GM18909 (cell line): ENCODE measurements around the gene SLC16A14.
A peak's percentile ranks its signal among the peaks of the same experiment; 100 is the strongest.
"Not testable (repeated sequence)": the region's sequence is repeated elsewhere in the genome, so short reads cannot be mapped to it uniquely, and the experiment has no call there.

Experiments
- ATAC-seq: cut with Tn5 transposase; IDR thresholded peaks from one replicate; pipeline ENCODE4 v1.9.1; 2021; ENCODE audit warnings: mild to moderate bottlenecking; ENCODE audit not compliant: unreplicated experiment, poor library complexity

Gene SLC16A14, protein sequence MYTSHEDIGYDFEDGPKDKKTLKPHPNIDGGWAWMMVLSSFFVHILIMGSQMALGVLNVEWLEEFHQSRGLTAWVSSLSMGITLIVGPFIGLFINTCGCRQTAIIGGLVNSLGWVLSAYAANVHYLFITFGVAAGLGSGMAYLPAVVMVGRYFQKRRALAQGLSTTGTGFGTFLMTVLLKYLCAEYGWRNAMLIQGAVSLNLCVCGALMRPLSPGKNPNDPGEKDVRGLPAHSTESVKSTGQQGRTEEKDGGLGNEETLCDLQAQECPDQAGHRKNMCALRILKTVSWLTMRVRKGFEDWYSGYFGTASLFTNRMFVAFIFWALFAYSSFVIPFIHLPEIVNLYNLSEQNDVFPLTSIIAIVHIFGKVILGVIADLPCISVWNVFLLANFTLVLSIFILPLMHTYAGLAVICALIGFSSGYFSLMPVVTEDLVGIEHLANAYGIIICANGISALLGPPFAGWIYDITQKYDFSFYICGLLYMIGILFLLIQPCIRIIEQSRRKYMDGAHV

GRCh38 chr2:230068651-230069055, at the start of gene SLC16A14:
TSS of gene SLC16A14 (minus strand) at chr2:230068924. CDS start at chr2:230059352, 9,572 bp downstream.
- peak; percentile 37 for ATAC-seq

DNA sequence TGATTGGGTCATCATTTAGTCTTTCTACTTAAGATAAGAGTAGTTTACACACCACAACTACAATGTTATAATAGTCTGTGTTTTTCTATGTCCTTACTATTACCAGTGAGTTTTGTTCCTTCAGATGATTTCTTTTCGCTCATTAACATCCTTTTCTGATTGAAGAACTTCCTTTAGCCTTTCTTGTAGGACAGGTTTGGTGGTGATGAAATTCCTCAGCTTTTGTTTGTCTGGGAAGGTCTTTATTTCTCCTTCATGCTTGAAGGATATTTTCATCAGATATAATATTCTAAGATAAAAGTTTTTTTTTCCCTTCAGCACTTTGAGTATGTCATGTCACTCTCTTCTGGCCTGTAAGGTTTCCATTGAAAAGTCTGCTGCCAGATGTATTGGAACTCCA, 38.0 kb upstream of the SLC16A14 start:
- no peak for ATAC-seq

DNA sequence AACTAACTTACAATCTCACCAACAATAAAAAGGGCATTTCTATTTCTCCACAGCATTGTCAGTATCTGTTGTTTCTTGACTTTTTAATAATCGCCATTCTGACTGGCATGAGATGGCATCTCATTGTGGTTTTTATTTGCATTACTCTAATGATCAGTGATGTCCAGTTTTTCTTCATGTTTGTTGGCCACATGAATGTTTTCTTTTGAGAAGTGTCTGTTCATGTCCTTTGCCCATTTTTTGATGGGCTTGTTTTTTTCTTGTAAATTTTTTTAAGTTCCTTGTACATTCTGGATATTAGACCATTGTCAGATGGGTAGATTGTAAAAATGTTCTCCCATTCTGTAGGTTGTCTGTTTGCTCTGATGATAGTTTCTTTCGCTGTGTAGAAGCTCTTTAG, 33.2 kb upstream of the SLC16A14 start:
- ATAC-seq = not testable (repeated sequence)

- ATAC-seq = no peak
Measured at GRCh38 chr2:230097841-230098240, 29.1 kb upstream of the SLC16A14 start.

GRCh38 chr2:230097424-230097823, 28.7 kb upstream of the SLC16A14 start:
- no peak for ATAC-seq

DNA sequence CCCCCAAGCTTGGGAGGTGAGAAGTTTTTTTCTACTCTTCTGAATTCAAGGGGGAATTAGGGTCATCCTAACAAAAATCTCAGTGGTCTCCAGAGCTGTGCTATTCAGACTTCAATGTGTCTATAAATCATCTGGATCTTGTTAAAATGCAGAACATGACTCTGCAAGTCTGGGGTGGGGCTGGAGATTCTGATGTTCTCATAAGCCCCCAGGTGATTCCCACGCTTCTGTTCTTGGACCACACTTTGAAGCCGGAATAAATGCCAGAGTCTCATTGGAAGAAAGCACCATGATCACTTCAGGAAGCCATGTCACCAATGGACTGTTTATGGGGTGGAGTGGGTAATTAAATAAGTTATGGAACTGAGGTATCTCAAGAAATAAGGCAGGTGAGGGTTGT, 22.2 kb upstream of the SLC16A14 start:
- ATAC-seq = no peak

GRCh38 chr2:230085201-230085600, 16.5 kb upstream of the SLC16A14 start:
- no peak for ATAC-seq

GRCh38 chr2:230077851-230078547, 9.3 kb upstream of the SLC16A14 start:
- no peak for ATAC-seq

- ATAC-seq = no peak
Measured at GRCh38 chr2:230076819-230077218, 8.1 kb upstream of the SLC16A14 start.

- no peak for ATAC-seq
Measured at GRCh38 chr2:230075988-230076631, 7.4 kb upstream of the SLC16A14 start.

DNA sequence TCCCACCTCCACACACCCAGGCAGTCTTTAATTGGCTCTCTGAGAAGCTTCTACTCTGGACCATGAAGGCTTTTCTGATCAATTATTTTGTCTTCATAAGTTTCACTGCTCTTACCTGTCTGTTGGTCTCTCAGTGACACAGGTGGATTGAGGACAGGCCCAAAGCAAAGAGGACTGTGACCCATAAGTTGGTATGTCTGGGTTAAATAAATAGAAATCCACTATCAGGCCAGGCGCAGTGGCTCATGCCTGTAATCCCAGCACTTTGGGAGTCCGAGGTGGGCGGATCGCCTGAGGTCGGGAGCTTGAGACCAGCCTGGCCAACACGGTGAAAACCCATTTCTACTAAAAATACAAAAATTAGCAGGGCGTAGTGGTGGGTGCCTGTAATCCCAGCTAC, 2.7 kb upstream of the SLC16A14 start:
- ATAC-seq = no peak

- ATAC-seq = no peak
Measured at GRCh38 chr2:230069402-230069801, 678 bp upstream of the SLC16A14 start.

- peak; percentile 42 for ATAC-seq
Measured at GRCh38 chr2:230068016-230068650, 591 bp downstream of the SLC16A14 start.

GRCh38 chr2:230060672-230061293, 7.9 kb downstream of the SLC16A14 start:
- ATAC-seq = no peak

GRCh38 chr2:230053753-230054478, 14.8 kb downstream of the SLC16A14 start:
- ATAC-seq = no peak

- ATAC-seq = no peak
Measured at GRCh38 chr2:230052299-230052698, 16.4 kb downstream of the SLC16A14 start.

DNA sequence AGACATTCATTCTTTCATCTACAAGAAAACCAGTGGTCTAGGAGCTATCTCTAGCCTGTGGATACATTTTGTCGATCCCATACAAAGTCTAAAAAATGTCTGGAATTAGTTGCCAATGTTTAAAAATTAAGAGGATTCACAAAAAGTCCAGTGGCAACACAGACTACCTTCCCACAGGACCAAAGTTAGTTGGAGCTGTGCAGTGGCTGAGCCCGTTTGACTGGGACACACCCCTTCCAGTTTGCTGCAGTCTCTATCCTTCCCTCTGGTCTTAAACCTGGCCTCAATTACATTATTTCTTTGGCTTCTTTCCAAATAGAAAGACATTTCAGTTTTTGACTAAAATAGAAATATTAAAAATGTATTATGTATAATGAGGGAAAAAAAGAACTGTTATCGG, 18.6 kb downstream of the SLC16A14 start:
- ATAC-seq = no peak

DNA sequence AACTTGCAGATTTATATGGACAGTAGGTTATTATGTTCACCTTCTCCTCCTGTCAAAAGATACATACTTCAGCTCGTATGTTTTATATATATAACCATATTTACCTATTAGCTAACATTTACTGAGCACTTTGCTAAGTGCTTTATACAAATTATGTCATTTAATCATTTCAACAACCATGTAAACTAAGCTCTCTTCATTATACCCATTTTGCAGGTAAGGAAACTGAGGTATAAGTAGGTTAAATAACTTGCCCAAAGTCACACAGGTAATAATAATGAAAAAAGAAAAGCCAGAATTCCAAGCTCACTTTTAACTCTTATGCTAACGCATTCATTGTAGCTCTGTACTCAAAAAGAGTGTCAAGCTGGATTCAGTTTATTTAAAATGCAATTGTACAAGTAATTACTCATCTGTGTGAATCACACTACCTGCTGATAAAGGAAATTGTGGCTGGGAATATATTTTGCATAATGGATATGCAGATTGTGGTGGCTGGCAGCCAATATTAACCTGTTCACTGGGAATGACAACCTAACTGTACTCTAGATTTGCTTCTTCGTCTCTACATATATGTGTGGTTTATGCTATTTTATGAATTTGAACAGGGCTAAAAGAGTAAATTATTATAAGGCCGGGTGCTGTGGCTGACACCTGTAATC, 20.6 kb downstream of the SLC16A14 start:
- ATAC-seq = no peak

DNA sequence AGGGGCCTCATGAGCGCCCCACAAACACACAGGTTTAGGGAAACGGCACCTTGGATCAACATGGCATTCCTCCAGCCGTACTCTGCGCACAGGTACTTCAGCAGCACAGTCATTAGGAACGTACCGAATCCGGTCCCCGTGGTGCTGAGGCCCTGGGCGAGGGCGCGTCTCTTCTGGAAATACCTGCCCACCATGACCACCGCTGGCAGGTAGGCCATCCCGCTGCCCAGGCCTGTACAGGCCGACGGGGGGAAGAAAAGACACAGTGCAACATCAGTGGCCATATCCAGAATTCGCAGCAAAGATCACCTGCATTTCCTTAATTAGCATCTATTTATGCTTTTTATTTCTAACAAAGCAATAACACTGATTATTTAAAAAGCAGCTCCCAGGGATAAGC, 22.2 kb downstream of the SLC16A14 start:
- no peak for ATAC-seq
